SU-DHL-6 (cell line): ENCODE data around the gene HDGFL2.

Source experiments
- H2AFZ ChIP-seq: fragments of 200-600 bp; sonication (generic); 2 replicates; pipeline ENCODE4 v1.6.1; 2014; ENCODE audit warnings: low read depth, mild to moderate bottlenecking, moderate library complexity, mixed read lengths, antibody characterized with exemption, low read length; ENCODE audit not compliant: severe bottlenecking
- H3F3A ChIP-seq: fragments of 200-600 bp; shearing (Covaris generic); 2 replicates; pipeline ENCODE4 v1.6.0; 2016; ENCODE audit warnings: antibody characterized with exemption, mild to moderate bottlenecking; ENCODE audit not compliant: insufficient read depth
- H3K27ac ChIP-seq: fragments of 200-600 bp; sonication (generic); 2 replicates; pipeline ENCODE4 v1.5.1; 2016; ENCODE audit warnings: low read depth, mild to moderate bottlenecking, low read length, moderate library complexity, mixed read lengths
- H3K27me3 ChIP-seq: fragments of 200-600 bp; sonication (generic), shearing (Covaris generic); 2 replicates; pipeline ENCODE4 v1.6.0; 2014; ENCODE audit warnings: mild to moderate bottlenecking, low read length
- H3K36me3 ChIP-seq: fragments of 200-600 bp; sonication (generic); 2 replicates; pipeline ENCODE4 v1.6.1; 2014; ENCODE audit warnings: mild to moderate bottlenecking, low read length, mixed read lengths
- H3K4me2 ChIP-seq: fragments of 300-600, 200-600 bp; shearing (Covaris generic), sonication (generic); 2 replicates; pipeline ENCODE4 v1.6.0; 2014; ENCODE audit warnings: low read length, low read depth, mild to moderate bottlenecking; ENCODE audit not compliant: poor library complexity, severe bottlenecking
- H3K4me3 ChIP-seq: fragments of 200-600 bp; sonication (generic); 2 replicates; pipeline ENCODE4 v1.5.1; 2014; ENCODE audit warnings: antibody characterized with exemption, low read length, mild to moderate bottlenecking, mixed read lengths; ENCODE audit not compliant: insufficient read depth, poor library complexity, severe bottlenecking
- H3K79me2 ChIP-seq: fragments of 200-600 bp; sonication (generic); 2 replicates; pipeline ENCODE4 v1.6.1; 2014; ENCODE audit warnings: mild to moderate bottlenecking, low read length, moderate library complexity; ENCODE audit not compliant: insufficient read depth
- H3K9ac ChIP-seq: fragments of 200-600 bp; sonication (generic); 2 replicates; pipeline ENCODE4 v1.7.0; 2014; ENCODE audit warnings: mild to moderate bottlenecking, low read length
- H3K9me2 ChIP-seq: fragments of 200-600 bp; sonication (generic); replicated peaks from 2 replicates; pipeline ENCODE4 v1.6.1; 2014; ENCODE audit warnings: low read length; ENCODE audit not compliant: insufficient read depth
- H3K9me3 ChIP-seq: fragments of 200-600 bp; sonication (generic); 2 replicates; pipeline ENCODE4 v1.6.1; 2014; ENCODE audit warnings: low read length, mixed read lengths; ENCODE audit not compliant: insufficient read depth
- H4K20me1 ChIP-seq: fragments of 200-600 bp; sonication (generic); 2 replicates; pipeline ENCODE4 v1.6.1; 2014; ENCODE audit warnings: low read depth, mild to moderate bottlenecking, antibody characterized with exemption, low read length, moderate library complexity, mixed read lengths
- EZH2phosphoT487 ChIP-seq: fragments of 200-600 bp; sonication (generic), shearing (Covaris generic); conservative IDR thresholded peaks from 2 replicates; pipeline ENCODE4 v1.6.1; 2018; ENCODE audit warnings: mild to moderate bottlenecking, antibody characterized with exemption, low read length, moderate library complexity, mixed read lengths
- TF ChIP-seq, protein P1 (sequence below): fragments of 200-600 bp; sonication (generic); IDR thresholded peaks from one replicate; pipeline ENCODE4 v1.5.1; 2017; ENCODE audit warnings: antibody characterized with exemption, mild to moderate bottlenecking, low read length, moderate library complexity; ENCODE audit not compliant: insufficient read depth, poor library complexity, severe bottlenecking

Gene HDGFL2

DNA sequence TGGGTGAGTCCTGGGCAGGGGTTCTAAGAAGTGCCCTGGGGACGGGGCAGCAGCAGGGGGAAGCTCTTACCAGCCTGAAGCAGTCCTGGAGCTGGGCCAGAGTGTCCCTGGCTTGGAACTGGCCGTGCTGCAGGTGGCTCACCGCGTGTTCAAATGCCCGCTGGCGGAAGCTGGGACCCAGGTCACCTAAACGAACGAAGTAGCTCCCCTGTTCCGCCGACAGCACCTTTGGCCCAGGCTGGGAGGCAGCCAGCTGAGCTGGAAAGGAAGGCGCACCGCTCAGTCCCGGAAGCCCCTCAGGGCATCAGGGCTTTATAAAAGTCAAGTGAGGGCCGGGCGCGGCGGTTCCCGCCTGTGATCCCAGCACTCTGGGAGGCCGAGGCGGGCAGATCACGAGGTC lies 36.6 kb downstream of the HDGFL2 start:
- no peaks in the 10 kb centered on the region for H3K27me3 ChIP-seq
- no peaks in the 10 kb centered on the region for H3K36me3 ChIP-seq
- TF ChIP-seq, protein P1, sequence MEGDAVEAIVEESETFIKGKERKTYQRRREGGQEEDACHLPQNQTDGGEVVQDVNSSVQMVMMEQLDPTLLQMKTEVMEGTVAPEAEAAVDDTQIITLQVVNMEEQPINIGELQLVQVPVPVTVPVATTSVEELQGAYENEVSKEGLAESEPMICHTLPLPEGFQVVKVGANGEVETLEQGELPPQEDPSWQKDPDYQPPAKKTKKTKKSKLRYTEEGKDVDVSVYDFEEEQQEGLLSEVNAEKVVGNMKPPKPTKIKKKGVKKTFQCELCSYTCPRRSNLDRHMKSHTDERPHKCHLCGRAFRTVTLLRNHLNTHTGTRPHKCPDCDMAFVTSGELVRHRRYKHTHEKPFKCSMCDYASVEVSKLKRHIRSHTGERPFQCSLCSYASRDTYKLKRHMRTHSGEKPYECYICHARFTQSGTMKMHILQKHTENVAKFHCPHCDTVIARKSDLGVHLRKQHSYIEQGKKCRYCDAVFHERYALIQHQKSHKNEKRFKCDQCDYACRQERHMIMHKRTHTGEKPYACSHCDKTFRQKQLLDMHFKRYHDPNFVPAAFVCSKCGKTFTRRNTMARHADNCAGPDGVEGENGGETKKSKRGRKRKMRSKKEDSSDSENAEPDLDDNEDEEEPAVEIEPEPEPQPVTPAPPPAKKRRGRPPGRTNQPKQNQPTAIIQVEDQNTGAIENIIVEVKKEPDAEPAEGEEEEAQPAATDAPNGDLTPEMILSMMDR: no peak
- TF ChIP-seq EZH2phosphoT487: no peak
- H4K20me1 ChIP-seq: no peaks in the 10 kb centered on the region
- no peaks in the 10 kb centered on the region for H3K79me2 ChIP-seq
- no peaks in the 10 kb centered on the region for H3K9me3 ChIP-seq
- H3K27ac ChIP-seq: no peak overlapping the region
- no peaks in the 10 kb centered on the region for H3K9me2 ChIP-seq
- no peak overlapping the region for H3K9ac ChIP-seq
- H3F3A ChIP-seq: no peaks in the 10 kb centered on the region
- H2AFZ ChIP-seq: no peak overlapping the region
- H3K4me3 ChIP-seq: no peak overlapping the region
- H3K4me2 ChIP-seq: no peak overlapping the region

DNA sequence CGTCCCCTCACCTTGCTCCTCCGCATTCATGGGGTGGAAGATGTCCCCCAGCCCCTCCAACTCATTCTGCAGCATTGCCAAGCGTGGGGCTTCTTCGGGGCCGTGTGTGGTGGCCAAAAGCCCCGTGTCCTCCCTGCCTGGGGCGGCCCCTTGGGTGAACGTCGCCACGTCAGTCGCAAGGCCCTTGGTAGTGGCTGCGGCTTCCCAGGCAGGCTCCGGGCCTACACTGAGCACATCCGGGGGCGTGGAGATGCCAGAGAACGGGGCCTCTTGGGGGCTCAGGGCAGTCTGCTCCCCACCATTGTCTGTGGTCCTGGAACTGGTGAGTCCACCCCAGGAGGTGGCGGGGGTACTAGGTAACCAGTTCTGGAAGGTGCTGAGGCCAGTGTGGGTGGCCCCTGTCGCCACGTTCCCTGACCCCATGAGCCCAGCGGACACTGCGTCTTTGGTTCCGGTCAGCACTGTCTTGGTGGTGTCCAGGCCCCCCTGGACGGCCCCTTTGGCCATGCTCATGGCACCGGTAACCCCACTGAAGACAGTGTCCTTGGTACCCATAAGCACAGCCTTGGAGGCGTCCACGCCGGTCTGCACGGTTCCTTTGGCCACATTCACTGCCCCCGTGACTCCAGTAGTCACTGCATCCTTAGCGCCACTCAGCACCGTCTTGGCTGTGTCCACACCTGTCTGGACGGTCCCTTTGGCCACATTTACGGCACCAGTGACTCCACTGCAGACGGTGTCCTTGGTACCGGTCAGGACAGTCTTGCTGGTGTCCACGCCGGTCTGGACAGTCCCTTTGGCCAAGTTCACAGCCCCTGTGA lies 38.5 kb downstream of the HDGFL2 start:
- Histone ChIP-seq H3K9me3 (no peaks in the 10 kb centered on the region), H3K9ac (no peak overlapping the region), H2AFZ (no peak overlapping the region), H3K27ac (no peak overlapping the region), H3K27me3 (no peaks in the 10 kb centered on the region), H4K20me1 (no peaks in the 10 kb centered on the region), H3F3A (no peaks in the 10 kb centered on the region), H3K4me2 (no peak overlapping the region), H3K36me3 (no peaks in the 10 kb centered on the region), H3K4me3 (no peak overlapping the region), H3K9me2 (no peaks in the 10 kb centered on the region), H3K79me2 (no peaks in the 10 kb centered on the region)
- TF ChIP-seq EZH2phosphoT487: no peak
- TF ChIP-seq, protein P1: no peak

DNA sequence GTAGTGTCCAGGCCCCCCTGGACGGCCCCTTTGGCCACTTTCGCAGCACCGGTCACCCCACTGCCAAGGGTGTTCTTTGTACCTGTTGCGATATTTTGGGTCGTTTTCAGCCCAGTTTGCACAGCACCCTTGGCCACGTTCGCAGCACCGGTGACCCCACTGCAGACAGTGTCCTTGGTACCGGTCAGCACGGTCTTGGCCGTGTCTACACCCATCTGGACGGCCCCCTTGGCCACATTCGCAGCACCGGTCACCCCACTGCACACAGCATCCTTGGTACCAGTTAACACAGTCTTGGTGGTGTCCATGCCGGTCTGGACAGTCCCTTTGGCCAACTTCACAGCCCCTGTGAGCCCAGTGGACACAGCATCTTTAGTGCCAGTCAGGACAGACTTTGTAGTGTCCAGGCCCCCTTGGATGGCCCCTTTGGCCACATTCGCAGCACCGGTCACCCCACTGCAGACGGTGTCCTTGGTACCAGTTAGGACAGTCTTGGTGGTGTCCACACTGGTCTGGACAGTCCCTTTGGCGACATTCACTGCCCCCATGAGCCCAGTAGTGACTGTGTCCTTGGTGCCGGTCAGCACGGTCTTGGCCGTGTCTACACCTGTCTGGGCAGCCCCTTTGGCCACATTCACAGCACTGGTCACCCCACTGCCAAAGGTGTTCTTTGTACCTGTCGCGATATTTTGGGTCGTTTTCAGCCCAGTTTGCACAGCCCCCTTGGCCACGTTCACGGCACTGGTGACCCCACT lies 39.4 kb downstream of the HDGFL2 start:
- H3K9me3 ChIP-seq: no peaks in the 10 kb centered on the region
- H4K20me1 ChIP-seq: no peaks in the 10 kb centered on the region
- no peak overlapping the region for H2AFZ ChIP-seq
- H3F3A ChIP-seq: no peaks in the 10 kb centered on the region
- H3K9ac ChIP-seq: no peak overlapping the region
- H3K4me3 ChIP-seq: no peak overlapping the region
- H3K27ac ChIP-seq: no peak overlapping the region
- H3K9me2 ChIP-seq: no peaks in the 10 kb centered on the region
- no peaks in the 10 kb centered on the region for H3K27me3 ChIP-seq
- H3K79me2 ChIP-seq: no peaks in the 10 kb centered on the region
- H3K4me2 ChIP-seq: no peak overlapping the region
- TF ChIP-seq, protein P1: no peak
- TF ChIP-seq EZH2phosphoT487: no peak
- no peaks in the 10 kb centered on the region for H3K36me3 ChIP-seq
